Measurements from ENCODE around the gene NUP93. TPM values are rescaled to one million over a fixed set of nuclear protein-coding genes. Genes with fewer than 3 reads are reported as not detected.
"Not testable (repeated sequence)": the region's sequence is repeated elsewhere in the genome, so short reads cannot be mapped to it uniquely, and the experiment has no call there.

NUP93 gene
- total RNA-seq, 1 donor from 2014 or later, result 50.0 TPM

DNA sequence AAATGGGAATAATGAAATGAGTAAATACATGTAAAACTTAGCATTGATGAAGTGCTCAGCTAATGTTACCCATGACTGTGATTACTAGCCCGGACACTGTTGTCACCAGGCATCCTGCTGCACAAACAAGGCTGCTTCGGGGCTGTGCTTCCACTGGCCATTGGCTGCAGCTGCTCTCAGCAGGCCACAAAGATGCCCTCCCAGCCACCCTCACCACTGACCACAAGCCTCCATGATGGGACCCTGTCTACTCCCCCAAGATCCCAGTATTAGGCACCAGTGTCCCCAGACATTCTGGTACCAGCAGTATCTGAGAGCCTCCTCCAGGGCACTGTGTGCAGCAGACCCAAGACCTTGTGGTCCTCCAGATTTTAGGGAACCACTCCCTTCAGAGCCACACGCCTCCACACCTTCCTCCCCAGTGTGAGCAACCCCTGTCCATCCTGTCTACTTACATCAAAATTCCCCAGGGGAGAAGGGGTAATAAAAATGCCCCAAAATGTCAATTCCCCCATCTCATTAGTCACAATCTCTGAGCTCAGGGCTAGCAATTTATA is 19.7 kb upstream of the NUP93 start:
- H3K4me3 Mint-ChIP-seq (ENCODE audit: unreplicated experiment), result no peak overlapping the region
- H3K27ac Mint-ChIP-seq (ENCODE audit: unreplicated experiment), result no peak overlapping the region
- no peak for DNase-seq (ENCODE audit: low spot score)
- no peaks in the 10 kb centered on the region for H3K4me1 Mint-ChIP-seq (ENCODE audit: low read depth)
- no peaks in the 10 kb centered on the region for H3K27me3 Mint-ChIP-seq (ENCODE audit: low read depth)
- no peaks in the 10 kb centered on the region for H3K36me3 Mint-ChIP-seq (ENCODE audit: low read depth)
- TF ChIP-seq, protein P1, sequence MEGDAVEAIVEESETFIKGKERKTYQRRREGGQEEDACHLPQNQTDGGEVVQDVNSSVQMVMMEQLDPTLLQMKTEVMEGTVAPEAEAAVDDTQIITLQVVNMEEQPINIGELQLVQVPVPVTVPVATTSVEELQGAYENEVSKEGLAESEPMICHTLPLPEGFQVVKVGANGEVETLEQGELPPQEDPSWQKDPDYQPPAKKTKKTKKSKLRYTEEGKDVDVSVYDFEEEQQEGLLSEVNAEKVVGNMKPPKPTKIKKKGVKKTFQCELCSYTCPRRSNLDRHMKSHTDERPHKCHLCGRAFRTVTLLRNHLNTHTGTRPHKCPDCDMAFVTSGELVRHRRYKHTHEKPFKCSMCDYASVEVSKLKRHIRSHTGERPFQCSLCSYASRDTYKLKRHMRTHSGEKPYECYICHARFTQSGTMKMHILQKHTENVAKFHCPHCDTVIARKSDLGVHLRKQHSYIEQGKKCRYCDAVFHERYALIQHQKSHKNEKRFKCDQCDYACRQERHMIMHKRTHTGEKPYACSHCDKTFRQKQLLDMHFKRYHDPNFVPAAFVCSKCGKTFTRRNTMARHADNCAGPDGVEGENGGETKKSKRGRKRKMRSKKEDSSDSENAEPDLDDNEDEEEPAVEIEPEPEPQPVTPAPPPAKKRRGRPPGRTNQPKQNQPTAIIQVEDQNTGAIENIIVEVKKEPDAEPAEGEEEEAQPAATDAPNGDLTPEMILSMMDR (IDR thresholded peaks at IDR 0.05), result no peak
- H3K9me3 Mint-ChIP-seq (ENCODE audit: low read depth), result no peaks in the 10 kb centered on the region

DNA sequence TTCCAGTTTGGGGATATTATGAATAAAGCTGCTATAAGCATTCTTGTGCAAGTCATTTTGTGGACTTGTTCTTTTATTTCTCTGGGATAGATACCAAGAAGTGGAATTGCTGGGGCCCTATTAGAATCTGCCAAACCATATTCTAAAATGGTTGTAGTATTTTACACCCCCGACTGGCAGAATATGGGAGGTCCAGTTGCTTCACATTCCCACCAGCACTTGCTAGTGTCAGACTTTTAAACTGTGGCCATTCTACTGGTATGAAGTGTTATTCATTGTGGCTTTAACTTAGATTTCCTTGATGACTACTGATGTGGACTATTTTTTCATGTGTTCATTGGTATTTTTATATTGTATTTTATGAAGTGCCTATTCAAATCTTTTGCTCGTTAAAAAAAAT is 18.1 kb upstream of the NUP93 start:
- Mint-ChIP-seq H3K36me3 (ENCODE audit: low read depth) (no peaks in the 10 kb centered on the region), H3K27ac (ENCODE audit: unreplicated experiment) (no peak overlapping the region), H3K4me1 (ENCODE audit: low read depth) (no peaks in the 10 kb centered on the region), H3K27me3 (ENCODE audit: low read depth) (no peaks in the 10 kb centered on the region), H3K4me3 (ENCODE audit: unreplicated experiment) (no peak overlapping the region), H3K9me3 (ENCODE audit: low read depth) (no peaks in the 10 kb centered on the region)
- no peak for DNase-seq (ENCODE audit: low spot score)
- TF ChIP-seq, protein P1 (IDR thresholded peaks at IDR 0.05), result no peak

DNA sequence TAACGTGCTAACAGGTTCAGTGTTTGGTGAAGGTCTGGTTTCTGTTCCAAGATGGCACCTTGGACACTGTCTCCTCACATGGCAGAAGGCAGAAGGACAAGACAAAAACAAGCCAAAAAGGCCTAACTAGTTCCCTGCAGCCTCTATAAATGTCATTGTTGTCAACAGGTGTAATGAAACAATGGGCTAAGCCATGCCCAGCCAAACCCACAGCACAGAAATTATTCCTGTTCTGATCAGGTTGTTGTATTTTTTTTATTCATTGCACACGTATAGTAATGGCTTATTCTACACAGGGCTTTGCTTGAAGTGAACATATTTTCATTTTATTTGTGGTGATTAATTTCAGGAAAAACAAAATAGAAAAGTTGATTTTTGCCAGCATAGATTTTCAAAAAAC is 16.1 kb upstream of the NUP93 start:
- H3K27me3 Mint-ChIP-seq (ENCODE audit: low read depth), result no peaks in the 10 kb centered on the region
- DNase-seq (ENCODE audit: low spot score), result no peak
- H3K4me1 Mint-ChIP-seq (ENCODE audit: low read depth), result no peaks in the 10 kb centered on the region
- no peaks in the 10 kb centered on the region for H3K36me3 Mint-ChIP-seq (ENCODE audit: low read depth)
- H3K4me3 Mint-ChIP-seq (ENCODE audit: unreplicated experiment), result no peak overlapping the region
- H3K27ac Mint-ChIP-seq (ENCODE audit: unreplicated experiment), result no peak overlapping the region
- TF ChIP-seq, protein P1 (IDR thresholded peaks at IDR 0.05), result no peak
- H3K9me3 Mint-ChIP-seq (ENCODE audit: low read depth), result no peaks in the 10 kb centered on the region

DNA sequence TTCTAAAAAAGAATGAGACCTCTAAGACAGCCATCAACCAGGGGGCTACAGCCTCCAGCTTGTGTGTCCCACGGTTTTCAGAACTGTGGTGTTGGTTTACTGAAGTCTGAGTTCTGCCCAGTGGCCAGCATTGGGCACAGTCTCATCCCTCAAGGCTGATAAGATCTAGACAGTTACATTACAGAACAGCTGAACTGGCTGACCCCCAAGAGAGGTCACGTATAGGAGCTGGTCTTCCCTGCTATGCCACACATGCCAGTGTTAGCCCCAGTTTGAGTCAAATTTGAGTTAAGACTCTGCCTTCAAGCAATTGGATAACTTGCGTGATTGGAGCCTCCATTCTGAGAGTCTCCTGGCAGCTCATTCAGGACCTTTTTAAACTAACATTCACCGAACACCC is 14.8 kb upstream of the NUP93 start:
- Mint-ChIP-seq H3K9me3 (ENCODE audit: low read depth) (no peaks in the 10 kb centered on the region), H3K27ac (ENCODE audit: unreplicated experiment) (no peak overlapping the region), H3K27me3 (ENCODE audit: low read depth) (no peaks in the 10 kb centered on the region), H3K36me3 (ENCODE audit: low read depth) (no peaks in the 10 kb centered on the region), H3K4me1 (ENCODE audit: low read depth) (no peaks in the 10 kb centered on the region), H3K4me3 (ENCODE audit: unreplicated experiment) (no peak overlapping the region)
- DNase-seq (ENCODE audit: low spot score), result no peak
- TF ChIP-seq, protein P1 (IDR thresholded peaks at IDR 0.05), result no peak

DNA sequence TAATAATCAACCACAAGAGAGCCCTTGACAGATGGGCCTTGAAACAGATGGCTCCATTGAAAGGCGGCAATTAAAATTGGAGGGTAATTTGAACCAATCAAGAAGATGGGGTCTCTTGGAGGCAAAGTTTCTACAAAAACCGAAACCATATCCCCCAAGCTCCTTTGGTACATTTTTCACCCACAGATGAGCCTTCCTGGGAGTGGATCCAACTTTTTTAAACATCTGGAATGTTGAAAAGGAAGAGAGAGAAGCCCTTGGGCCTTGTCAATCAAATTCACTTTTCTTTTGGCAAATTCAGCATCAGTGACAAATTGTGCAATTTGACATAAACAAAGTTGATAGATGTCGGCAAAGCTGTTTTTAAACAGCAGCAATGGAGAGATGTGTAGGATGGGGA is 13.2 kb upstream of the NUP93 start:
- Mint-ChIP-seq H3K4me1 (ENCODE audit: low read depth) (no peaks in the 10 kb centered on the region), H3K4me3 (ENCODE audit: unreplicated experiment) (no peak overlapping the region), H3K27me3 (ENCODE audit: low read depth) (no peaks in the 10 kb centered on the region), H3K9me3 (ENCODE audit: low read depth) (no peaks in the 10 kb centered on the region), H3K36me3 (ENCODE audit: low read depth) (no peaks in the 10 kb centered on the region), H3K27ac (ENCODE audit: unreplicated experiment) (no peak overlapping the region)
- DNase-seq (ENCODE audit: low spot score), result no peak
- TF ChIP-seq, protein P1 (IDR thresholded peaks at IDR 0.05), result no peak

DNA sequence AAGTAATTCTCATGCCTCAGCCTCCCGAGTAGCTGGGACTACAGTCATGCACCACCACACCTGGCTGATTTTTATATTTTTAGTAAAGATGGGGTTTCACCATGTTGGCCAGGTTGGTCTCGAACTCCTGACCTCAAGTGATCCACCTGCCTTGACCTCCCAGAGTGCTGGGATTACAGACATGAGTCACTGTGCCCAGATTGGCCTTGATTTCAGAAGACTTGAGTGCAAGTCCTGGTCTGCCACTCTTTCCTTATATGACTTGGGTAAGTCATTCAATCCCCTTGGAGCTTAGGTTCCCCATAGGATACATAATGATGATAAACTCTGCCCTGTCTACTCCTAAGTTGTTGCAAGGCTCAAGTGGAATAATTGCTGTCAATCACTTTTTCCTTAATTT is 12.4 kb upstream of the NUP93 start:
- H3K27ac Mint-ChIP-seq (ENCODE audit: unreplicated experiment); H3K27me3 Mint-ChIP-seq (ENCODE audit: low read depth); H3K36me3 Mint-ChIP-seq (ENCODE audit: low read depth); H3K9me3 Mint-ChIP-seq (ENCODE audit: low read depth); H3K4me1 Mint-ChIP-seq (ENCODE audit: low read depth); DNase-seq (ENCODE audit: low spot score); H3K4me3 Mint-ChIP-seq (ENCODE audit: unreplicated experiment): not testable (repeated sequence)
